NCI-H526 (cell line): ENCODE data around the gene USH2A.
A peak's percentile ranks its signal among the peaks of the same experiment; 100 is the strongest.

ENCODE experiments used
- DNase-seq, 2 experiments: peaks; one replicate each; lab custom pipeline; 2025; lab: John Stamatoyannopoulos, UW

USH2A gene

DNA sequence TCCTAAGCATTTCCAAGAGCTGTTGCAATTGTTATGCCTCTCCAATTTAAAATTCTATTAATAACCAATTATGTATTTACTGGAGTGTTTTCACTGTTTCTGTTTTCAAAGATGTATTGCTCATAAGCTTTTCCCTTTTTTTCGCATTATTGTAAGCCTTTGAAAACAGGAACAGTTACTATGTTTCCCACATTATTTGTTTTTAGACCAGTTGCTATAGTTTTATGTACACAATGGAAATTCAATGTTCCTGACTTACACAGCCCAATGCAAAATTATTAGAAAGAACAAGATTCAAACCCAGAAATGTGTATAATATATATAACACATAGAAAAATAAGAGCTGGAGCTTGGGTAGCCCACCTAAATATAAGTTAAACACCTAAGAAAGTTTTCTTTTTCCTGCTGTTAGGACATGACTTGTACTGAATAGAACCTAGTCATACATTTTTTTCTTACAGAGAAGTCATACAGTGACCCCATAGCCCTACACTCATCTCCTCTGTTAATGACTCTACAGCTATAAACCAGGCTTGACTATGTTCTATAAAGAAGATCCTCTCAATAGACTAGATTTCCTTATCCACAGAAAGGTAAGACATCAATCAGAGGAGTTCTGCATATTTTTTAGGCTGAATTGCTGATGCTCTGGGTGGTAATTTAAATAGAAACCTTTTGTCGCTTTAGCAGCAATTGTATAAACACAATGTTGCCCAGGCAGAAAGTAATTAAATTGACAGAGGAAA, 299.6 kb downstream of the USH2A start:
- no peak for DNase-seq

DNA sequence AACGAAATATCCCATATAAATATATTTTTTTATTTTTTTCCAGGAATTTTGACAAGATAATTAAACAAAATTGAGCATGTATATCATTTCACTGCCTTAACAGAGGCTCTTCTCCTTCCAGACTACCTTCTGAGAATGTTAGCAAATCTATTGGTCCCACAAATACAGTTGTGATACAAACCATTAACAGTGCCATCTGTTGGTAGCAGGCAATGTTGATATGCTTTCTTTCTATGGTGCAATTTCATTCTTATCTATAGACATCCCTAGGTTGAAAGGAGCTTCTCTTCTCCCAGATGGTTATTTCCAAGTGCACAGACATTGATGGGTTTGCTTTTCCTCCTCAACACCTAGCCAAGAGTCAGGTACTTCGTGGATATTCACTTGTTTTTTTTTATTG, 303.6 kb downstream of the USH2A start:
- DNase-seq, result peak in 1 of 2 experiments; percentile 12

GRCh38 chr1:216114180-216114579, 309.1 kb downstream of the USH2A start:
- DNase-seq, result no peak

GRCh38 chr1:216113181-216113580, 310.1 kb downstream of the USH2A start:
- no peak for DNase-seq

GRCh38 chr1:216111842-216112241, 311.4 kb downstream of the USH2A start:
- DNase-seq, result peak in 1 of 2 experiments; percentile 13

- DNase-seq, result no peak
These were observed 327.8 kb downstream of the USH2A start for GRCh38 chr1:216095400-216095799.

DNA sequence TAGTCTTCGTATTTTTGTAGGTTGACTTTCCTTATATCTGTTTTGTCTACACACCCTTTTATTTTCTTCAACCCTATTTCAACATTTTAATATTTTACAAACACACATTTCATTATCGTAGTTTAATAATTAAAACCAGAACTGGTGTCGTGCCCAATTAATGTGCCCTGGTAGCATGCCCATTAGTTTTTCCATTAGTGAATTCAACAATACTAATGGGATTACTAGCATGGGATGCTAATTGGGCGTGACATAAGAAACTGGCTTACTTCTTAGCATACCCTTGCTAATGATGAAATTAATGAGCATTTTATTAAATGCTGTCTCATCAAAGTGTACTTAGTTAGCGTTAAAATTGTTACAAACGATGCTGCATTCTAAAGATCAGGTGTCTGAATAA, 332.7 kb downstream of the USH2A start:
- no peak for DNase-seq

- DNase-seq, result no peak
These were observed 336.6 kb downstream of the USH2A start for GRCh38 chr1:216086678-216087077.

- no peak for DNase-seq
These were observed 341.8 kb downstream of the USH2A start for GRCh38 chr1:216081445-216081844.

DNA sequence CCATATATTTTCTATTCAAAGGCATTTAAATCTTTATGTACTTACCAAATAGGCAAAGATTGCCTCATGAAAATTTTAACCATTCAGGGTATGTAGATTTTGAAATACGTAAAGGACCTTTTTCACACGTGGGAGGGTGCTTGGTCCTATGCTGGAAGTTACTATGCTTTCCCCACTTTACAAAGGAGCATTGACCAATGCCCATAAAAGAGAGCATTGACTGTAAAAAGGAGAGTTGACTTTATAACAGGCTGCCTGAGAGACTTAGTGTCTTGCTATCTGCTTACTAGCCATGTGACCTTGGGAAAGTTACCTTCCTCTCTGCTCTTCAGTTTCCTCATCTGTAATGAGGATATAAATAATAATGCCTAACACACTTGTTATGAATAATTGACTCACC, 346.5 kb downstream of the USH2A start:
- DNase-seq, result no peak

GRCh38 chr1:216075339-216075738, 347.9 kb downstream of the USH2A start:
- DNase-seq, result no peak

GRCh38 chr1:216073793-216074595, 349.3 kb downstream of the USH2A start:
- no peak for DNase-seq

DNA sequence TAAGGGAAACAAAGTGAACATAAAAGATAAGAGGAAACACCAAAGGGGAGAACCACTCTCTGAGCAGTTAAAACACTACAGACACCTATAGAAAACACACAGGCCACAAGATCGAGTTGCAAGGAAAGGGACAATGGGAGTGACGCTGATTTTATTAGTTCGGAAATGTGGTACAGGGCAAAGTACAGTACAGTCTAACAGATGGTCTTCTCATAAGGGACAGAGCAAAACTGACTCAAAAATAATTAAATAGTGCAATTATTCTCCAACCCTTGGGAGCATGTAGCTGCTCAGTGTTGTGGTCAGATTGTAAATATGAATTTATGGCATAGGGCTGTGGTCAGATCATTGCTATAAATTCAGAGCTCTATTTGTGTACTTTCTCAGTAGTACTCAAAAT, 352.0 kb downstream of the USH2A start:
- no peak for DNase-seq

DNA sequence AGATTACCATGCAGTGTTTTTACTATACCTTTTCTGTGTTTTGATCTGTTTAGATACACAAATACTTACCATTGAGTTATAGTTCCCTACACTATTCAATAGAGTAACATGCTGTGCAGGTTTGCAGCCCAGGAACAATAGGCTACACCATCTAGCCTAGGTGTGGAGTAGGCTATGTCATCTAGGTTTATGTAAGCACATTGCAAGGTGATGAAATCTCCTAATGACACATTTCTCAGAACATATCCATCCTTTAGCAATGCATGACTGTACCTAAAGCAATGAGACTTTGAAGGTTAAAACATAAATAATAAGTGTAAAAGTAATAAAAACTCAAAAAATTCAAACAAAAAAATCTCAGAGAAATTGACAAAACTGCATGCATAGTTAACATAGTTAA, 358.6 kb downstream of the USH2A start:
- no peak for DNase-seq

GRCh38 chr1:216057947-216058346, 365.3 kb downstream of the USH2A start:
- no peak for DNase-seq

- no peak for DNase-seq
These were observed 366.2 kb downstream of the USH2A start for GRCh38 chr1:216057063-216057462.

DNA sequence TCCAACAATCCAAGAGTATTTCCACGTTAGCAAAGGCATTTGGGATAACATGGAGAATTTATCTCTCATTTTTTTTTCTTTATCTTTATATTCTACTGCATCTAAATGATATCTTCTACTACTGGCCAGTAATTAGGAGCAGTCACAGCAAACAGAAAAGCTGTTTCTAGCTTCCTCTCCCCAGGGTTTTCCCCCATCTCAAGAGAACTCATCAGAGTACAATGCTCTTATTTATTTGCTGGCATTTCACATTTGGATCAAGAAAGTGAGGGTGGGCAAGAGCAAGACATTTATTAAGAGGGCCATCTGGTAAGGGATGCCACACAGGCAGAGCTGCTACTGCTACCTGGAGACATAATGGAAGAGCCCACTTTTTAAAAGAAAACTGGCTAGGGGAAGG, 368.2 kb downstream of the USH2A start:
- DNase-seq, result no peak

GRCh38 chr1:216054600-216054999, 368.6 kb downstream of the USH2A start:
- DNase-seq, result no peak

DNA sequence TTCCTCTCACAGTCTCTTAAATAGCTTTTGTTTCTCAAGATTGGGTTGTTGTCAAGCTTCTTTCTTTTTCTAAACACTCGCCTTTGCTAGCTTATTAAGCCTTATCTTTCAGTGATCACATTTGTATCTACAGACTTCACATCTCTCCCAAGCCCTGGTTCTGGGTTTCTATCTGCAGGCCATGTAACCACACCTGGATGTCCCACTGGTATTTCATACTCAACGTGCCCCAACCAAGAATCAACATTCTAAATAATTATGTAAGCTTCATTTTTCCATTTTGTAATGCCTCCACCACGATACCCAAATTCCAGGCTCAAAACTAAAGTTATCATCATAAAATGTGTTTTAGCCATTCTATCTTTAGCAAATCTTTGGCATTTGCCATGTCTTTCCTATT, 372.2 kb downstream of the USH2A start:
- no peak for DNase-seq

DNA sequence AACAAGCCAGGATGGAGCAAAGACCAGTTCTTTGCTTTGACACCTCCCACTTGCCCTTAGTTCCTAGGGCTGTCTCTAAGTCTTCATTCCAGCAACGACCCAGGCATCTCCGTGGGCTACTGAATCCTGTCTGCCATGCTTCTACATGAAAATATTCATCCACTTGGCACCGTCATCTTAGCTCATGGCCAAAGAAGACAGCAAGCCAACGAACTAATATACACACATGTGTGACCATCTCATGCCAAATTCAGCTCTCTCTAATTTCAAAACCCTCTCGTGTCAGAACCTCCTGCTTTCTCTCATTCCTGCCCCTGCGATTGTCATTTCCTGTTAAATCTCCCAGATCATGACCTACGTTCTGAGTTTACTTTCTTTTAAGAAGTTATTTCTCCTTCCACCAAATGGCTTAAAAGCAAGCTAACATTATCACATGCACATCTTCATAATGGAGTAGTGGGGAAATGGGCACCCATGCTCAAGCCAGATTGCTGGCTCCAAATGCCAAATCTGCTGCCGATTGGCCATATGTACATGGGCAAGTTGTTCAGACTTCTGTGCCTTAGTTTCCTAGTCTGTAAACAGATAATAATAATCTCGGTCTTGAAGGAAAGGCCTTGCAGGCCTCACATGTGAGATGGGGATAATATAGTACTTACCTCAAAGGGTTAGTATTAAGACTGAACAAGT, 373.4 kb downstream of the USH2A start:
- DNase-seq, result no peak

DNA sequence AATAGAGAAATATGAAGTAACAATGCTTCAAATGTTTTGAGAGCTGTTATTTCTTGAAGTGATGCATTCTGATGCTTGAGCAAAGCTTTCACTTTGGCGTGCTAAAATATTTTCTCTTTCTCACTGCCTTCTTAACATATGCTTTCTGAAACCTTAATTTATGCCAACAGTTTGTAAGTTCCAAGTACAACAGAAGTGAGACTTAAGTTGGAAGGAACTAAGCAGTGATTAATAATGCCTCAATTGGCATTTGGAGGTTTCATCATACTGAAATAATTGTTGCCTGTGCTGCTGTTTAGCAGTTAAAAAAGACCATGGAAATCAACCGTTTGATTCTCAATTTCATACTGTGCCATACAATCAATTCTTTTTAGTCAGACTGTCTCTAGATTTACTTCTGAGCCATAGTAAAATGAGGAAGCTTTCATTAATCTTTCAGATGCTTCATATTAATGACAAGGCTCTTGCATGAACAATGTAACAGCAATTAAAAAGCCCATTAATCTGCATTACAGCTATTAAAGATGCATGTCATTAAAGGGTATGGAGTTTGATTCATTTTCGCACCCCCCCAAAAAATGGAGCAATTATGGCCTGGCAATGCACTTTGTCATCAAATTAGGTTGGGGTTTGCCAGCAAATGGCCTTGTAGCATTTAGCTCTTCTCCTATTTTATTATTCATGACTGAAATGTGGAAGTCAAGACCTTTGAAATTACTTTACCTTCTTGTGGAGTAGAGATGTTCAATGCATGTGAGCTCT, 375.3 kb downstream of the USH2A start:
- no peak for DNase-seq

- peak; percentile 41 to 42 for DNase-seq
These were observed 376.9 kb downstream of the USH2A start for GRCh38 chr1:216046336-216046735.
